KMS-11 (cell line): Measurements from ENCODE around the gene PLCH1.

Experiments
- H2AFZ ChIP-seq: fragments of 200-600 bp; sonication (generic); 2 replicates; pipeline ENCODE4 v1.6.1; 2016; ENCODE audit warnings: antibody characterized with exemption, mixed run types, low read depth
- H3K27ac ChIP-seq: fragments of 200-600 bp; sonication (generic); 2 replicates; pipeline ENCODE4 v1.6.1; 2016; ENCODE audit warnings: mild to moderate bottlenecking, mixed run types
- H3K27me3 ChIP-seq: fragments of 200-600 bp; sonication (generic); 2 replicates; pipeline ENCODE4 v1.6.1; 2017; ENCODE audit warnings: mild to moderate bottlenecking, low read depth, mixed run types, moderate library complexity; ENCODE audit not compliant: insufficient read depth
- H3K36me3 ChIP-seq: fragments of 200-600 bp; sonication (generic); 2 replicates; pipeline ENCODE4 v1.6.1; 2017; ENCODE audit warnings: mild to moderate bottlenecking, mixed run types; ENCODE audit not compliant: insufficient read depth
- H3K4me1 ChIP-seq: fragments of 200-600 bp; sonication (generic); 2 replicates; pipeline ENCODE4 v1.6.1; 2016; ENCODE audit warnings: mild to moderate bottlenecking, low read depth, mixed run types; ENCODE audit not compliant: poor library complexity, severe bottlenecking
- H3K4me2 ChIP-seq: fragments of 200-600 bp; sonication (generic); 2 replicates; pipeline ENCODE4 v1.7.0; 2016; ENCODE audit warnings: mild to moderate bottlenecking, mixed run types
- H3K4me3 ChIP-seq: fragments of 200-600 bp; sonication (generic); IDR thresholded peaks from 2 replicates; pipeline ENCODE4 v1.6.1; 2017; ENCODE audit warnings: low read depth, low read length, mixed read lengths; ENCODE audit not compliant: insufficient read depth
- H3K79me2 ChIP-seq: fragments of 200-600 bp; sonication (generic); 2 replicates; pipeline ENCODE4 v1.6.1; 2016; ENCODE audit warnings: low read depth, mixed run types; ENCODE audit not compliant: insufficient read depth
- H3K9ac ChIP-seq: fragments of 200-600 bp; sonication (generic); 2 replicates; pipeline ENCODE4 v1.6.1; 2016; ENCODE audit warnings: mild to moderate bottlenecking, mixed run types
- H4K20me1 ChIP-seq: fragments of 200-600 bp; sonication (generic); 2 replicates; pipeline ENCODE4 v1.6.1; 2016; ENCODE audit warnings: mild to moderate bottlenecking, mixed run types; ENCODE audit not compliant: insufficient read depth
- CTCF ChIP-seq: fragments of 200-600 bp; sonication (generic); conservative IDR thresholded peaks from 2 replicates; pipeline ENCODE4 v1.6.1; 2017; ENCODE audit warnings: low read depth, mild to moderate bottlenecking, antibody characterized with exemption, low read length, moderate library complexity, mixed read lengths

PLCH1 gene

GRCh38 chr3:155605571-155605970 is 139.3 kb downstream of the PLCH1 start:
- Histone ChIP-seq H3K4me2 (no peak overlapping the region), H4K20me1 (no peaks in the 10 kb centered on the region), H3K27ac (no peak overlapping the region), H3K4me3 (no peak overlapping the region), H3K36me3 (no peaks in the 10 kb centered on the region), H3K27me3 (no peaks in the 10 kb centered on the region), H3K9ac (no peak overlapping the region), H2AFZ (no peak overlapping the region), H3K4me1 (peaks cover 7% of the 10 kb centered on the region), H3K79me2 (no peaks in the 10 kb centered on the region)
- no peak for TF ChIP-seq CTCF

GRCh38 chr3:155604967-155605366 is 139.9 kb downstream of the PLCH1 start:
- Histone ChIP-seq H3K4me2 (no peak overlapping the region), H3K9ac (no peak overlapping the region), H3K27me3 (no peaks in the 10 kb centered on the region), H3K36me3 (no peaks in the 10 kb centered on the region), H2AFZ (no peak overlapping the region), H4K20me1 (no peaks in the 10 kb centered on the region), H3K4me3 (no peak overlapping the region), H3K27ac (no peak overlapping the region), H3K4me1 (peaks cover 7% of the 10 kb centered on the region), H3K79me2 (no peaks in the 10 kb centered on the region)
- TF ChIP-seq CTCF, result no peak

- Histone ChIP-seq H3K27ac (no peak overlapping the region), H2AFZ (no peak overlapping the region), H3K27me3 (no peaks in the 10 kb centered on the region), H4K20me1 (no peaks in the 10 kb centered on the region), H3K4me2 (no peak overlapping the region), H3K4me1 (peaks cover 7% of the 10 kb centered on the region), H3K79me2 (no peaks in the 10 kb centered on the region), H3K36me3 (no peaks in the 10 kb centered on the region), H3K9ac (no peak overlapping the region), H3K4me3 (no peak overlapping the region)
- no peak for TF ChIP-seq CTCF
Observed at GRCh38 chr3:155604126-155604525, 140.7 kb downstream of the PLCH1 start.

GRCh38 chr3:155603302-155603701 is 141.6 kb downstream of the PLCH1 start:
- Histone ChIP-seq H3K9ac (no peak overlapping the region), H3K4me3 (no peak overlapping the region), H2AFZ (no peak overlapping the region), H3K4me1 (peaks cover 7% of the 10 kb centered on the region), H4K20me1 (no peaks in the 10 kb centered on the region), H3K4me2 (no peak overlapping the region), H3K36me3 (no peaks in the 10 kb centered on the region), H3K27ac (no peak overlapping the region), H3K79me2 (no peaks in the 10 kb centered on the region), H3K27me3 (no peaks in the 10 kb centered on the region)
- TF ChIP-seq CTCF, result no peak
